Large intestine (tissue), 3 donors: Measurements from ENCODE around the gene PTDSS2. TPM values are rescaled to one million over a fixed set of nuclear protein-coding genes. Genes with fewer than 3 reads are reported as not detected.

Experiments used
- DNase-seq, 2 donors: peaks; one replicate each; pipeline versions ENCODE4 v3.0.0 to v3.0.0-alpha.2; 2013
- H3K27ac ChIP-seq: one replicate; pipeline ENCODE4 v1.5.1; 2013; ENCODE audit warnings: low read length
- H3K27me3 ChIP-seq: 2 replicates; pipeline ENCODE4 v1.6.1; 2013; ENCODE audit warnings: low read length; ENCODE audit not compliant: control insufficient read depth, insufficient read depth
- H3K36me3 ChIP-seq: 2 replicates; pipeline ENCODE4 v1.6.1; 2013; ENCODE audit warnings: low read length; ENCODE audit not compliant: control insufficient read depth, insufficient read depth
- H3K4me1 ChIP-seq: one replicate; pipeline ENCODE4 v1.6.1; 2013; ENCODE audit warnings: low read length; ENCODE audit not compliant: control insufficient read depth, insufficient read depth
- H3K4me3 ChIP-seq: one replicate; pipeline ENCODE4 v1.5.1; 2013; ENCODE audit warnings: low read length
- H3K9me3 ChIP-seq: one replicate; pipeline ENCODE4 v1.6.1; 2013; ENCODE audit warnings: mild to moderate bottlenecking, low read depth, low read length, moderate library complexity; ENCODE audit not compliant: control insufficient read depth
- WGBS: methylation state at CpG from one replicate; pipeline ENCODE4 v1.1.5; 2013; ENCODE audit warnings: low lambda C conversion rate; ENCODE audit not compliant: insufficient coverage; 5-methylcytosine and 5-hydroxymethylcytosine counted together
- polyA plus RNA-seq: library from polyadenylated mRNA; unstranded; fragments of 120-200 nt; gene quantifications from one replicate; pipeline ENCODE4 v1.2.1, GENCODE V29; 2013

Gene PTDSS2
- polyA plus RNA-seq, 1 donor: 21.1 TPM

GRCh38 chr11:484616-485015 lies 34.5 kb downstream of the PTDSS2 start:
- Histone ChIP-seq H3K9me3 (peaks cover 18% of the 10 kb centered on the region), H3K27me3 (no peaks in the 10 kb centered on the region), H3K27ac (no peak overlapping the region), H3K4me3 (no peak overlapping the region), H3K36me3 (peaks cover 10% of the 10 kb centered on the region), H3K4me1 (no peaks in the 10 kb centered on the region)
- DNase-seq: no peak
- no CpG with 5 or more reads among the region's 38 CpGs for WGBS

DNA sequence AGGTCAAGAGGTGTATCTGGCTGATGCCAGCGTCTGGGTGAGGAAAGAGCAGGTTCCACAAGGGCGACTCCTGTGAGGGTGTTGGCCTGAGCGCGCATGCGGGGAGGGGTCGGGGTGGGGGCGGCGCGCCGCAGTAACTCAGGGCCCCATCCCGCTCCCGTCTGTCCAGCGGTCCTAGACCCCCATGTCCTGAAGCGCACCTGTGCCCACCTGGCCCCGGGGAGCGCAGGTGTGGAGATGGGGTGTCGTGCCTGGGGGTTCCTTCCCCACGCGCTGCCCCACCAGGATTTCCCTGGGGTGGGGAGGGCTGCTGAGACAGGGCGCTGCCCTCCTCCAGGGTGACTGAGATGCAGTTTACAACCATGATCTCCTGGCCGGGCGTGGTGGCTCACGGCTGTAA lies 36.1 kb downstream of the PTDSS2 start:
- Histone ChIP-seq H3K27me3 (no peaks in the 10 kb centered on the region), H3K9me3 (peaks cover 18% of the 10 kb centered on the region), H3K27ac (no peak overlapping the region), H3K4me1 (no peaks in the 10 kb centered on the region), H3K4me3 (no peak overlapping the region), H3K36me3 (peaks cover 25% of the 10 kb centered on the region)
- DNase-seq: no peak
- no CpG with 5 or more reads among the region's 23 CpGs for WGBS

GRCh38 chr11:487571-488021 lies 37.5 kb downstream of the PTDSS2 start:
- no CpG with 5 or more reads among the region's 22 CpGs for WGBS

GRCh38 chr11:488062-488461 lies 38.0 kb downstream of the PTDSS2 start:
- no peaks in the 10 kb centered on the region for H3K27me3 ChIP-seq
- no peak overlapping the region for H3K27ac ChIP-seq
- peaks cover 33% of the 10 kb centered on the region for H3K36me3 ChIP-seq
- H3K4me3 ChIP-seq: no peak overlapping the region
- DNase-seq: no peak
- no CpG with 5 or more reads among the region's 25 CpGs for WGBS
- H3K4me1 ChIP-seq: no peaks in the 10 kb centered on the region
- peaks cover 13% of the 10 kb centered on the region for H3K9me3 ChIP-seq

More at GRCh38 chr11:487571-488021, 37.5 kb downstream of the PTDSS2 start:
- Histone ChIP-seq H3K36me3 (peaks cover 29% of the 10 kb centered on the region), H3K27me3 (no peaks in the 10 kb centered on the region), H3K4me3 (no peak overlapping the region), H3K9me3 (peaks cover 13% of the 10 kb centered on the region), H3K27ac (no peak overlapping the region), H3K4me1 (no peaks in the 10 kb centered on the region)
- DNase-seq: no peak

DNA sequence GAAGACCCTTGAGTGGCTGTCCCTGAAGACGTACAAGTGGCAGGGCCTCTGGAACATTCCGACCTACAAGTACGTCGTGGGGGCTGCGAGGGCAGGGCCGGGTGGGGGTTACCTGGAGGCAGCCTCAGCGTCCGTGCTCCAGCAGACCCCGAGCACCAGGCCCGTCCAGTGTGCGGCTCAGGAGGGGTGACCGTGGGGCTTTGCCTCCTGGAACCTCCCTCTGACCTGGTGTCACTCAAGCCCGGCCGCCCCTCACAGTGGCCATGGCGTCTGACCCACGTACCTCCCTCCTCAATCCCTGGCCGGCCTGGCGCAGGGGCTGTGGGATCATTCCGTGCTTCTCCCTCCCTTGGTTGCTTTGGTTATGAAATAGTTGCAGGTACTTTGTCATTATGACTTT lies 38.5 kb downstream of the PTDSS2 start:
- no CpG with 5 or more reads among the region's 19 CpGs for WGBS
- Histone ChIP-seq H3K27ac (no peak overlapping the region), H3K36me3 (peaks cover 36% of the 10 kb centered on the region), H3K9me3 (peaks cover 13% of the 10 kb centered on the region), H3K4me3 (no peak overlapping the region), H3K4me1 (no peaks in the 10 kb centered on the region), H3K27me3 (no peaks in the 10 kb centered on the region)
- DNase-seq: no peak

- Histone ChIP-seq H3K27me3 (no peaks in the 10 kb centered on the region), H3K27ac (no peak overlapping the region), H3K36me3 (peaks cover 39% of the 10 kb centered on the region), H3K9me3 (peaks cover 13% of the 10 kb centered on the region), H3K4me3 (no peak overlapping the region), H3K4me1 (no peaks in the 10 kb centered on the region)
- no CpG with 5 or more reads among the region's 19 CpGs for WGBS
- no peak for DNase-seq
These were observed 38.9 kb downstream of the PTDSS2 start for GRCh38 chr11:488992-489391.

DNA sequence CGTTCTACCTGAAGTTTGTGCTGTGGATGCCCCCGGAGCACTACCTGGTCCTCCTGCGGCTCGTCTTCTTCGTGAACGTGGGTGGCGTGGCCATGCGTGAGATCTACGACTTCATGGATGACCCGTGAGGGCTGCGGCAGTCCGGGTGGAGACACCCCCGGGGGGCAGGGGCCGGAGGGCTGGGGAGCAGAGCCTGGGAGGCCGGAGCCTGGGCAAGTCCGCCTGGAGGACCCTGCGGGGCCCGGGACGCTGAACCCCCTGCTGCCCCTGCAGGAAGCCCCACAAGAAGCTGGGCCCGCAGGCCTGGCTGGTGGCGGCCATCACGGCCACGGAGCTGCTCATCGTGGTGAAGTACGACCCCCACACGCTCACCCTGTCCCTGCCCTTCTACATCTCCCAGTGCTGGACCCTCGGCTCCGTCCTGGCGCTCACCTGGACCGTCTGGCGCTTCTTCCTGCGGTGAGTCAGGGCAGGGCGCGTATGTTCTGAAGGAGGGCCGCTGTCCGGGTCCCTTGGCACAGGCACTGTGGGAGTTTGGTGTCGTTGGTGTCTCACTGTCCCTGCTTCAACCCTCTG lies 39.6 kb downstream of the PTDSS2 start:
- Histone ChIP-seq H3K9me3 (peaks cover 10% of the 10 kb centered on the region), H3K36me3 (peaks cover 46% of the 10 kb centered on the region), H3K4me3 (no peak overlapping the region), H3K4me1 (no peaks in the 10 kb centered on the region), H3K27ac (no peak overlapping the region), H3K27me3 (no peaks in the 10 kb centered on the region)
- WGBS: no CpG with 5 or more reads among the region's 37 CpGs
- no peak for DNase-seq

- no peaks in the 10 kb centered on the region for H3K27me3 ChIP-seq
- no peak overlapping the region for H3K27ac ChIP-seq
- no CpG with 5 or more reads among the region's 38 CpGs for WGBS
- H3K4me1 ChIP-seq: no peaks in the 10 kb centered on the region
- no peak overlapping the region for H3K4me3 ChIP-seq
- no peak for DNase-seq
- peaks cover 4% of the 10 kb centered on the region for H3K9me3 ChIP-seq
- peaks cover 52% of the 10 kb centered on the region for H3K36me3 ChIP-seq
These were observed 40.3 kb downstream of the PTDSS2 start for GRCh38 chr11:490186-490929.

- DNase-seq: no peak
- H3K36me3 ChIP-seq: peaks cover 58% of the 10 kb centered on the region
- H3K27ac ChIP-seq: no peak overlapping the region
- H3K4me3 ChIP-seq: no peak overlapping the region
- peaks cover 3% of the 10 kb centered on the region for H3K9me3 ChIP-seq
- WGBS: no CpG with 5 or more reads among the region's 15 CpGs
- no peaks in the 10 kb centered on the region for H3K4me1 ChIP-seq
- H3K27me3 ChIP-seq: no peaks in the 10 kb centered on the region
These were observed 40.8 kb downstream of the PTDSS2 start for GRCh38 chr11:490930-491260.

DNA sequence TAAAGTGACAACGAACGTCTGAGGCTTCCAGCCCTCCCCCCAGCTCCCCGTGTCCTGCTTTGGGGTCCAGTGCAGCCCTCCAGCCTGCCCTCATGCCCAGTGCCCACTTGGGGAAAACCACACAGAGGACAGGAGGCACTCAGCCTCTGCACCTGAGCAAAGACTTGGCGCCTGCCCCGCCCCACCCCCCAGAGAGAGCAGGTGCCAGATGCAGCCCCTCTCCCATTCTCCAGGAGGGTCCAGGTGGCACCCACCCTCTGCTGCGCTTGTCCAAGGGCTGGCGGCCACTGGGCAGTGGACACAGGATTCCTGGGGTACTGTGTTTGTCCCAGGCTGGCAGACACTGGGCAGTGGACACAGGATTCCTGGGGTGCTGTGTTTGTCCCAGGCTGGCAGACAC lies 41.3 kb downstream of the PTDSS2 start:
- peaks cover 60% of the 10 kb centered on the region for H3K36me3 ChIP-seq
- H3K27me3 ChIP-seq: no peaks in the 10 kb centered on the region
- H3K4me1 ChIP-seq: no peaks in the 10 kb centered on the region
- WGBS: no CpG with 5 or more reads among the region's 7 CpGs
- DNase-seq: no peak
- no peak overlapping the region for H3K4me3 ChIP-seq
- no peak overlapping the region for H3K27ac ChIP-seq
- H3K9me3 ChIP-seq: no peaks in the 10 kb centered on the region
